ENCODE measurements around the gene PKN3. TPM values are rescaled to one million over a fixed set of nuclear protein-coding genes. Genes with fewer than 3 reads are reported as not detected.

Gene PKN3
- total RNA-seq, 1 experiment from 2014 or later = 2.1 TPM

DNA sequence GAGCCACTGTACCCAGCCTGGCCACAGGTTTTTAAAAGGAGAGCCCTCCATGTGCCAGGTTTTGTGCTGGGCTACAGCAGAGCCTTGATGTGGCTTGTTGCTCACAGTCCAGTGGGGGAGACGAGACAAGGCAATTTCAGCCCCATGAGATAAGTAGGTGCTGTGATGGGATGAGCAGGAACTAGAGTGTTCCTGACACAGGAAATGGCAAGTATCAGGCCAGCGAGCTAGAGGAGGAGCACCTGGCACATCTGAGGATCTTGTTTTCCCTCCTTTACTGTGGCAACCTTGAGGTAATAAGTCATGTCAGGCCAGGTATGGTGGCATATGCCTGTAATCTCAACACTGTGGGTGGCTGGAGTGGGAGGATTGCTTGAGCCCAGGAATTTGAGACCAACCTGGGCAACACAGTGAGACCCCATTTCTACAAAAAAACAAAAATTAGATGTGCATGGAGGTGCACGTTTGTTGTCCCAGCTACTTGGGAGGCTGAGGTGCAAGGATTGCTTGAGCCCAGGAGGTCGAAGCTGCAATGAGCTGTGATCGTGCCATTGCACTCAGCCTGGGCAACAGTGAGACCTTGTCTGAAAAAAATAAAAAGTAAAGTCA, 25.4 kb downstream of the PKN3 start:
- Mint-ChIP-seq H3K4me1 (ENCODE audit: low read depth, unreplicated experiment) (peaks cover 11% of the 10 kb centered on the region), H3K27ac (ENCODE audit: unreplicated experiment) (no peak overlapping the region), H3K36me3 (ENCODE audit: insufficient read depth, unreplicated experiment) (peaks cover 22% of the 10 kb centered on the region), H3K27me3 (ENCODE audit: insufficient read depth, unreplicated experiment) (no peaks in the 10 kb centered on the region), H3K4me3 (ENCODE audit: unreplicated experiment) (no peak overlapping the region), H3K9me3 (ENCODE audit: unreplicated experiment) (no peaks in the 10 kb centered on the region)
- DNase-seq = no peak
- H3K36me3 ChIP-seq (ENCODE audit: control insufficient read depth, insufficient read depth, low read length) = no peaks in the 10 kb centered on the region
- no peak for TF ChIP-seq CTCF (IDR thresholded peaks at IDR 0.05; ENCODE audit: insufficient read depth in 1 of 2, low read depth in 1 of 2, low read length in 1 of 2, severe bottlenecking in 1 of 2, unreplicated experiment in 1 of 2)
- no TSS peak for BruUV-seq (replicated peaks)
- H3K27me3 ChIP-seq (replicated peaks; ENCODE audit: control insufficient read depth, insufficient read depth, low read length) = no peaks in the 10 kb centered on the region
- H3K4me1 ChIP-seq = no peaks in the 10 kb centered on the region
- intact Hi-C loops (cut with micrococcal nuclease; ENCODE audit: unreplicated experiment) = no loop called here
- H3K4me3 ChIP-seq (ENCODE audit: low read depth, low read length) = no peak overlapping the region
- ChIA-PET POLR2A (no interaction called here), CTCF (no interaction called here)
- H3K9me3 ChIP-seq = no peaks in the 10 kb centered on the region

GRCh38 chr9:128728298-128728697, 26.0 kb downstream of the PKN3 start:
- no peak for TF ChIP-seq CTCF (IDR thresholded peaks at IDR 0.05; ENCODE audit: insufficient read depth in 1 of 2, low read depth in 1 of 2, low read length in 1 of 2, severe bottlenecking in 1 of 2, unreplicated experiment in 1 of 2)
- no peak for DNase-seq
- no peaks in the 10 kb centered on the region for H3K36me3 ChIP-seq (ENCODE audit: control insufficient read depth, insufficient read depth, low read length)
- Mint-ChIP-seq H3K4me1 (ENCODE audit: low read depth, unreplicated experiment) (peaks cover 8% of the 10 kb centered on the region), H3K4me3 (ENCODE audit: unreplicated experiment) (no peak overlapping the region), H3K27ac (ENCODE audit: unreplicated experiment) (no peak overlapping the region), H3K9me3 (ENCODE audit: unreplicated experiment) (no peaks in the 10 kb centered on the region), H3K27me3 (ENCODE audit: insufficient read depth, unreplicated experiment) (no peaks in the 10 kb centered on the region), H3K36me3 (ENCODE audit: insufficient read depth, unreplicated experiment) (peaks cover 19% of the 10 kb centered on the region)
- H3K4me3 ChIP-seq (ENCODE audit: low read depth, low read length) = no peak overlapping the region
- POLR2A ChIA-PET = no interaction called here
- no peaks in the 10 kb centered on the region for H3K27me3 ChIP-seq (replicated peaks; ENCODE audit: control insufficient read depth, insufficient read depth, low read length)
- no peaks in the 10 kb centered on the region for H3K4me1 ChIP-seq
- intact Hi-C loops (cut with micrococcal nuclease; ENCODE audit: unreplicated experiment) = no loop called here
- no TSS peak for BruUV-seq (replicated peaks)
- CTCF ChIA-PET = no interaction called here
- H3K9me3 ChIP-seq = no peaks in the 10 kb centered on the region

DNA sequence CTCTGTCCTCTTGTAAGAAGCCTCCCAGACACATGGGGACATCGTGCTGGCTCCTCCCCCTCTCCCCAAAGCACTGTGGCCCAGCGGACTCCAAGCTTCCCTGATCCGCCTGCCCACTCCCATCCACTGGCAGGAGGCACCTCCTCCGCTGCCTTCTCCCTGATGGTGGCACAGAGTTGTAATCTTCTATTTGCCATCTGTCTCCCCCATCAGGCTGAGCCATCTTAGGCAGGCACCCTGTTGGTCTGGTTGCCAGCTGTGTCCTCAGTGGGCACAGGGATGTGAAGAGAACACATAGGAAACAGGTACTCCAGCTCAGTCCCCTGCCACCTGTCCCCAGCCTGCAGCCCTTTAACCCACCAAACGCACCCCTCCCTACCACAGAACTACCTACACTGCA, 27.0 kb downstream of the PKN3 start:
- H3K4me1 Mint-ChIP-seq (ENCODE audit: low read depth, unreplicated experiment) = peaks cover 8% of the 10 kb centered on the region
- no peaks in the 10 kb centered on the region for H3K9me3 ChIP-seq
- CTCF ChIA-PET = no interaction called here

More for the DNA sequence above, 27.0 kb downstream of the PKN3 start:
- Histone ChIP-seq H3K27me3 (replicated peaks; ENCODE audit: control insufficient read depth, insufficient read depth, low read length) (no peaks in the 10 kb centered on the region), H3K36me3 (ENCODE audit: control insufficient read depth, insufficient read depth, low read length) (no peaks in the 10 kb centered on the region), H3K4me3 (ENCODE audit: low read depth, low read length) (no peak overlapping the region), H3K4me1 (no peaks in the 10 kb centered on the region)
- intact Hi-C loops (cut with micrococcal nuclease; ENCODE audit: unreplicated experiment) = no loop called here
- TF ChIP-seq CTCF (IDR thresholded peaks at IDR 0.05; ENCODE audit: insufficient read depth in 1 of 2, low read depth in 1 of 2, low read length in 1 of 2, severe bottlenecking in 1 of 2, unreplicated experiment in 1 of 2) = no peak
- no peak overlapping the region for H3K27ac Mint-ChIP-seq (ENCODE audit: unreplicated experiment)
- H3K4me3 Mint-ChIP-seq (ENCODE audit: unreplicated experiment) = no peak overlapping the region
- peaks cover 15% of the 10 kb centered on the region for H3K36me3 Mint-ChIP-seq (ENCODE audit: insufficient read depth, unreplicated experiment)
- H3K27me3 Mint-ChIP-seq (ENCODE audit: insufficient read depth, unreplicated experiment) = no peaks in the 10 kb centered on the region
- DNase-seq = no peak
- H3K9me3 Mint-ChIP-seq (ENCODE audit: unreplicated experiment) = no peaks in the 10 kb centered on the region
- no TSS peak for BruUV-seq (replicated peaks)
- POLR2A ChIA-PET = no interaction called here

Measured in Caco-2 (cell line).